ENCODE results near the gene ZNF497. TPM values are rescaled to one million over a fixed set of nuclear protein-coding genes. Genes with fewer than 3 reads are reported as not detected.

Gene ZNF497
- total and polyA plus RNA-seq, 9 of the 15 experiments (the other 6 are each of a cell fraction or from before 2014, with no cell fraction given) = 0.06 to 0.98 (median 0.44) TPM; not detected in 1

DNA sequence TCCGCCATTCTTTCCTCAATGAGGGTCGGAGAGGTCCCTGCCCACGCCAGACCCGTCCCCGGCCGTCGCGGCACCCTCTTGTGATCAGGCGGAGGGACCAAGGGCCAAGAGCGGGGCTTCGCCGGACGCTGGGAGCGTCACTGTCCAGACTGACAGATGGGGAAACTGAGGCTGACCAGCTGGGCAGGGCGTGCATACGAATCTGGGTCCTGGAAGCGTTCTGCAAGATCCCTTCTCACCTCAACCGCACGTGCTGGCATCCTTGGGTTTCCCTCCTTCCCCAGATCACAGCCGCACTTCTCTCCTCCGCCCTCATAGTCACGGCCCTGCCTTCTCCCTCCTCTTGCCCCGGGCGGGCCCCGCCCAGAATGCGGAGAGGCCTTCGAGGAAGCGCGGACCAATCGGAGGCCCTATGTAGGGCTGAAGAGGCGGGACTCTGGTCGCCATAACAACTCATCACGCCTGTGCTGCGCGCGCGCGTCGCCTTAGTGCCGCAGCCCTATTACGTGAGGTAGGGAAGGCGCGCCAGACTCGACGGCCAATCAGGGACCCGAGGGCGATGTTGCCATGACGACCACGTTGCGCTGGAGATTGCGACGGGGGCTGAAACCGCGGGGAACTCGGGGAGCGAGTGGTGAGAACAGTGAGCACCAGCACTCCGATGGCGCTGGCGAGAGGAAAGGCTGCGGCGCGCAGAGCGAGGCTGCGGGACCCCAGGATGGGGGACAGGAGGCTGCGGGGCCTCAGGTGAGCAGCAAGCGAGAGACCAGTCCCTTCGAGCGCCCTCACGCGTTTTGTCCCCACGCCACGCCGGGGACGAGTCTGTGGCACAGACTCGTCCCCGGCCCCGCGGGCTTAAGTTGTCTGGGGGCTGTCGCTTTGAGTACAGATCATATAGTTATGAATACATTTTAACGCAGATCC is 38.6 kb upstream of the ZNF497 start (continued):
- TF ChIP-seq, protein P1, sequence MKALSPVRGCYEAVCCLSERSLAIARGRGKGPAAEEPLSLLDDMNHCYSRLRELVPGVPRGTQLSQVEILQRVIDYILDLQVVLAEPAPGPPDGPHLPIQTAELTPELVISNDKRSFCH (CRISPR knock-in tag; IDR thresholded peaks at IDR 0.05) = no peak
- TF ChIP-seq, protein P1 (tag; IDR thresholded peaks at IDR 0.05) = 0 out of 2 replicates have a peak, but pooled peaks have one; percentile 45
- TF ChIP-seq HNRNPL (IDR thresholded peaks at IDR 0.05; ENCODE audit: low read depth, low read length) (no peak), HEY1 (CRISPR knock-in tag; IDR thresholded peaks at IDR 0.05; ENCODE audit: borderline replicate concordance) (no peak), ZNF696 (CRISPR knock-in tag; conservative IDR thresholded peaks at IDR 0.05) (no peak), ZNF395 (CRISPR knock-in tag; IDR thresholded peaks at IDR 0.05) (0 out of 2 replicates have a peak, but pooled peaks have one; percentile 28), IRF2 (CRISPR knock-in tag; IDR thresholded peaks at IDR 0.05) (no peak), CHD2 (IDR thresholded peaks at IDR 0.05; ENCODE audit: low read depth, low read length) (peak; percentile 55; the same call in 1 of the 2 replicates), FOXJ2 (tag; IDR thresholded peaks at IDR 0.05) (peak; percentile 76), SRF (CRISPR knock-in tag; IDR thresholded peaks at IDR 0.05) (0 out of 4 replicates have a peak, but pooled peaks of 1 of the 2 experiments have one; percentile 32)
- TF ChIP-seq, protein P2, sequence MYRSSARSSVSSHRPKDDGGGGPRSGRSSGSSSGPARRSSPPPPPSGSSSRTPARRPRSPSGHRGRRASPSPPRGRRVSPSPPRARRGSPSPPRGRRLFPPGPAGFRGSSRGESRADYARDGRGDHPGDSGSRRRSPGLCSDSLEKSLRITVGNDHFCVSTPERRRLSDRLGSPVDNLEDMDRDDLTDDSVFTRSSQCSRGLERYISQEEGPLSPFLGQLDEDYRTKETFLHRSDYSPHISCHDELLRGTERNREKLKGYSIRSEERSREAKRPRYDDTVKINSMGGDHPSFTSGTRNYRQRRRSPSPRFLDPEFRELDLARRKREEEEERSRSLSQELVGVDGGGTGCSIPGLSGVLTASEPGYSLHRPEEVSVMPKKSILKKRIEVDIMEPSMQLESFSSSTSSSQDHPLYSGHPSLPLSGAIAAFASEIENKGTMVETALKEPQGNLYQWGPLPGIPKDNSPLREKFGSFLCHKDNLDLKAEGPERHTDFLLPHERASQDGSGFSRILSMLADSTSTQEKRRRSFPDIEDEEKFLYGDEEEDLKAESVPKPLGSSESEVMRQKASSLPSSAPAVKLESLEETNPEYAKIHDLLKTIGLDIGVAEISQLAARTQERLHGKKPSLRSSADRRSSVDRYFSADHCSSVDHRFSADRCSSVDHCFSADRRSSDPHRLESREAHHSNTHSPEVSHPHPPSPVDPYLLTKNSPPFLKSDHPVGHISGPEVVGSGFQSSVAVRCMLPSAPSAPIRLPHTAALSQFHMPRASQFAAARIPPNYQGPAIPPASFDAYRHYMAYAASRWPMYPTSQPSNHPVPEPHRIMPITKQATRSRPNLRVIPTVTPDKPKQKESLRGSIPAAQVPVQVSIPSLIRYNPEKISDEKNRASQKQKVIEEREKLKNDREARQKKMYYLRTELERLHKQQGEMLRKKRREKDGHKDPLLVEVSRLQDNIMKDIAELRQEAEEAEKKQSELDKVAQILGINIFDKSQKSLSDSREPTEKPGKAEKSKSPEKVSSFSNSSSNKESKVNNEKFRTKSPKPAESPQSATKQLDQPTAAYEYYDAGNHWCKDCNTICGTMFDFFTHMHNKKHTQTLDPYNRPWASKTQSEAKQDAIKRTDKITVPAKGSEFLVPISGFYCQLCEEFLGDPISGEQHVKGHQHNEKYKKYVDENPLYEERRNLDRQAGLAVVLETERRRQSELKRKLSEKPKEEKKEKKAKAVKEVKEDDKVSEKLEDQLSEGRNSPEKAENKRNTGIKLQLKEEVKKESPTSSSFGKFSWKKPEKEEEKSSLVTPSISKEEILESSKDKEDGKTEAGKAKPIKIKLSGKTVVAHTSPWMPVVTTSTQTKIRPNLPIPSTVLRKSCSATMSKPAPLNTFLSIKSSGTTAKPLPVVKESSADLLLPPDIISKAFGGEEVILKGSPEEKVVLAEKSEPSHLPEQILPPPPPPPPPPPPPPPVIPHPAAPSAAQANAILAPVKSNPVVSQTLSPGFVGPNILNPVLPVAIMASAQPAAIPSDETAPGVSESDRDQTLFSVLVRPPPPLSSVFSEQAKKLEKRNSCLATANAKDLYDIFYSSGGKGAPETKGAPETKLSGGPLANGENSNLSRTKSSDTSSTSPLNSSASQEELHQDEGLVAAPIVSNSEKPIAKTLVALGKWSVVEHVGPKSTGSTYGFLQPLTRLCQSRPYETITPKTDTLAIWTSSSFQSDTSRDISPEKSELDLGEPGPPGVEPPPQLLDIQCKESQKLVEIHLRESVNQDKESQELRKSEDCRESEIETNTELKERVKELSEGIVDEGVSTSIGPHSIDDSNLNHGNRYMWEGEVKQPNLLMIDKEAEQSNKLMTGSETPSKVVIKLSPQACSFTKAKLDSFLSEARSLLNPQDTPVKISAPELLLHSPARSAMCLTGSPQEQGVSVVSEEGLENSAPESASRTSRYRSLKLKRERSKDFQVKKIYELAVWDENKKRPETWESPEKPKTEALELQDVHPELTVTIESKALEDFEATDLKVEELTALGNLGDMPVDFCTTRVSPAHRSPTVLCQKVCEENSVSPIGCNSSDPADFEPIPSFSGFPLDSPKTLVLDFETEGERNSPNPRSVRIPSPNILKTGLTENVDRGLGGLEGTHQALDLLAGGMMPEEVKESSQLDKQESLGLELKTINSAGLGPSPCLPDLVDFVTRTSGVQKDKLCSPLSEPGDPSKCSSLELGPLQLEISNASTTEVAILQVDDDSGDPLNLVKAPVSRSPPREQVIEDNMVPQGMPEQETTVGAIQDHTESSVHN (IDR thresholded peaks at IDR 0.05; ENCODE audit: borderline replicate concordance in 1 of 2, low read depth in 1 of 2) = no peak
- TF ChIP-seq, protein P3, sequence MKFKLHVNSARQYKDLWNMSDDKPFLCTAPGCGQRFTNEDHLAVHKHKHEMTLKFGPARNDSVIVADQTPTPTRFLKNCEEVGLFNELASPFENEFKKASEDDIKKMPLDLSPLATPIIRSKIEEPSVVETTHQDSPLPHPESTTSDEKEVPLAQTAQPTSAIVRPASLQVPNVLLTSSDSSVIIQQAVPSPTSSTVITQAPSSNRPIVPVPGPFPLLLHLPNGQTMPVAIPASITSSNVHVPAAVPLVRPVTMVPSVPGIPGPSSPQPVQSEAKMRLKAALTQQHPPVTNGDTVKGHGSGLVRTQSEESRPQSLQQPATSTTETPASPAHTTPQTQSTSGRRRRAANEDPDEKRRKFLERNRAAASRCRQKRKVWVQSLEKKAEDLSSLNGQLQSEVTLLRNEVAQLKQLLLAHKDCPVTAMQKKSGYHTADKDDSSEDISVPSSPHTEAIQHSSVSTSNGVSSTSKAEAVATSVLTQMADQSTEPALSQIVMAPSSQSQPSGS (CRISPR knock-in tag; IDR thresholded peaks at IDR 0.05) = no peak

All from K562 (cell line).